Cardiac fibroblast (primary cell): Measurements from ENCODE around the gene HMG20A.

Experiments used
- DNase-seq, 2 donors: peaks; one replicate each; pipeline versions ENCODE4 v3.0.0 to v3.0.0-alpha.2; 2010; ENCODE audit warnings: low read depth in 2 of 2
- H3K4me3 ChIP-seq, 2 donors: replicated peaks in 1 of 2; 1 replicate in 1 of 2; 2 replicates in 1 of 2; pipeline ENCODE4 v1.5.1; 2011; ENCODE audit warnings: low read depth in 2 of 2, low read length in 2 of 2, mild to moderate bottlenecking in 2 of 2, moderate library complexity in 1 of 2
- CTCF ChIP-seq: IDR thresholded peaks from one replicate; pipeline ENCODE4 v1.5.1; 2011; ENCODE audit warnings: low read depth, mild to moderate bottlenecking, low read length, inconsistent platforms

Gene HMG20A

GRCh38 chr15:77502379-77503095 lies 81.8 kb downstream of the HMG20A start:
- H3K4me3 ChIP-seq, result no peak overlapping the region
- DNase-seq, result no peak
- no peak for TF ChIP-seq CTCF

DNA sequence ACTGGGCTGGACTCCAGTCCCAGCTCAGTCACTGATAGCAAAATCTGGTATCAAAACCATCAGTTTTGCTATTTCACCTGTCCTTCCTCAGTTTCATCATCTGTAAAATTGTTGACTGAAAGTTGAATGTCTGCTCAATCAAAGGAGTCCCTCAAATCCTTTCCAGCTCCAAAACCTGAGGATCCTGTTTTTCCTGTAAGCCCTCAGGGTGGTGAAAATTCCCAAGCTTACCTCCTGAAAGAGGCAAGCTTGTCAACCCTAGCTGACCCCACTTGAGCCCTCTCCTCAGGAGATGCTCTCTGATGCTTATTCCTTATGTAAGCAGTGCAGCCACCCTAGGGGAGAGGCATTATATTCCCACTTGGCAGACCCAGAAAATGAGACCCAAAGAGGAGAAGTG lies 82.6 kb downstream of the HMG20A start:
- TF ChIP-seq CTCF, result no peak
- DNase-seq, result no peak

GRCh38 chr15:77503764-77504163 lies 83.1 kb downstream of the HMG20A start:
- H3K4me3 ChIP-seq, result no peak overlapping the region
- DNase-seq, result no peak
- no peak for TF ChIP-seq CTCF

More for the DNA sequence above, 82.6 kb downstream of the HMG20A start:
- no peak overlapping the region for H3K4me3 ChIP-seq

DNA sequence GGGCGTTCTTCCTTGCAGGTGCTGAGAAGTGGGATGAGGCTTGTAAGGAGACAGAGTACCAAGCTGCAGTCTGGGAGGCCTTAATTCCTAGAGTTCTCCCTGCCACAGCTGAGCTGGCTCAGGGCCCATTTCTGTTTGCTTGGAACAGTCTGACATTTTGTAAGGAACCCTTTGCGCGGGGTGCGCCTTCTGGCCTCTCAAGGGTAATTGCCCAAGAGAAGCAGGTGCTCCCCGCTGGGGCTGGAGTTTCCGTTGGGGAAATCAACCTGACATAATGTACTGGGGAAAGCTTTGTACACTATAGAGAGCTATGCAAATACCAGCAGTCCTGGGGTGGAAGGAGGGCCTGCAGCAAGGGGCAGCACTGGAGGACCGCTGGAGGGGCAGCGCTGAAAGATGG lies 83.6 kb downstream of the HMG20A start:
- no peak for DNase-seq
- TF ChIP-seq CTCF, result no peak
- H3K4me3 ChIP-seq, result no peak overlapping the region

GRCh38 chr15:77504871-77505270 lies 84.2 kb downstream of the HMG20A start:
- DNase-seq, result no peak
- TF ChIP-seq CTCF, result no peak
- no peak overlapping the region for H3K4me3 ChIP-seq

DNA sequence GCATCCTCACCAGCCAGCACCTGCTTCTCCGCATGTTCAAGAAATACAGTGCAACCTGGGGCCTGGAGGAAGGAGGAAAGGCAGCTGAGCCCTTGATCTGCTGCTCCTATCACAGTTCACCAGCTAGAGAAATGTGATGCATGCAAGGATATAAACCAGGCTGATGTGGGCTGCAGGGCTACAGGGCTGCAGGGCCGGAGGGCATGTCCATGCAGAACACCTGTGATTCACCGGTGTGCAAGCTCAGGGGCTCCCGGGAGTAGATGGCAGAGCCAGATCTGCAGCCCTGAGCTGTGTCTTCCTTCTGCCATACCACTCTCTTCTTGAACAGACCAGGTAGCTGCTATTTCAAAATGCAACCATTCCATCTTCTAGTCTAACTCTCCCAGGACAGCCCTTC lies 84.9 kb downstream of the HMG20A start:
- no peak overlapping the region for H3K4me3 ChIP-seq
- no peak for DNase-seq
- TF ChIP-seq CTCF, result no peak
